Ovary (tissue), 3 donors: ENCODE data around the gene CUTA.

Experiments used
- EP300 ChIP-seq: sonication (generic); formaldehyde crosslinking; IDR thresholded peaks from one replicate; pipeline ENCODE4 v1.6.1; 2017; ENCODE audit warnings: antibody characterized with exemption
- POLR2A ChIP-seq: fragments of 450-650 bp; IDR thresholded peaks from one replicate; pipeline ENCODE4 v1.6.1; 2017; ENCODE audit warnings: antibody characterized with exemption, mild to moderate bottlenecking, moderate library complexity
- TF ChIP-seq, protein P1 (sequence below), 3 donors: fragments of 450-650 bp in 2 of 3; fragments of 200-600 bp in 1 of 3; IDR thresholded peaks; one replicate each; pipeline versions ENCODE4 v1.5.1 to v1.8.0; 2016 to 2022; ENCODE audit warnings: antibody characterized with exemption in 3 of 3, mild to moderate bottlenecking in 1 of 3
- donor health status: DM: no; HTN: no; CAD: no.

DNA sequence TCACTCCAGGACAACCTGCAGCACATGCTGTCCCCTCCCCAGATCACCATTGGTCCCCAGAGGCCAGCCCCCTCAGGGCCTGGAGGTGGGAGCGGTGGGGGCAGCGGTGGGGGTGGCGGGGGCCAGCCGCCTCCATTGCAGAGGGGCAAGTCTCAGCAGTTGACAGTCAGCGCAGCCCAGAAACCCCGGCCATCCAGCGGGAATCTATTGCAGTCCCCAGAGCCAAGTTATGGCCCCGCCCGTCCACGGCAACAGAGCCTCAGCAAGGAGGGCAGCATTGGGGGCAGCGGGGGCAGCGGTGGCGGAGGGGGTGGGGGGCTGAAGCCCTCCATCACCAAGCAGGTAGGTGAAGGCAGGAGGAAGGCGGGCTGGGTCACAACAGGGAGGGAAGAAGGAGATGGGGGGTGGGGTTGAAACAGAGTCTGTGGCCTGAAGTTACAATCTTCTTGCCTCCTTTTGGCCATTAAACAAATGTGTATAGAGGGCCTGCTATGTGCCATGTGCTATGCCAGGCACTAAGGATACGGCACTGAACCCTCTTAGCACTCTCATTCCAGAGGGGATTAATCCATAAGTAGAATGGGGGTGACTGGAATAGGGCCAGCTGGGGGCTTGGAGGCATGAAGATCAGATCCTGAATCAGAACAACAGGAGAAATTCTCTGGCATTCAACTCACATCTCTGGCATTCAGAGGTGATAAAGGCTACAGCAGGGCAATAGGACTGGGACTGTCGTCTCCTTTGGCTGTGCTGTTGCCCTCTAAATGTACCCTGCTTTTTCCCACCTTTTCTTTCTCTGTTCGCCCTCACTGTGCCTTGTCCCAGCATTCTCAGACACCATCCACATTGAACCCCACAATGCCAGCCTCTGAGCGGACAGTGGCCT is 26.0 kb upstream of the CUTA start:
- TF ChIP-seq EP300 = no peak
- TF ChIP-seq, protein P1, sequence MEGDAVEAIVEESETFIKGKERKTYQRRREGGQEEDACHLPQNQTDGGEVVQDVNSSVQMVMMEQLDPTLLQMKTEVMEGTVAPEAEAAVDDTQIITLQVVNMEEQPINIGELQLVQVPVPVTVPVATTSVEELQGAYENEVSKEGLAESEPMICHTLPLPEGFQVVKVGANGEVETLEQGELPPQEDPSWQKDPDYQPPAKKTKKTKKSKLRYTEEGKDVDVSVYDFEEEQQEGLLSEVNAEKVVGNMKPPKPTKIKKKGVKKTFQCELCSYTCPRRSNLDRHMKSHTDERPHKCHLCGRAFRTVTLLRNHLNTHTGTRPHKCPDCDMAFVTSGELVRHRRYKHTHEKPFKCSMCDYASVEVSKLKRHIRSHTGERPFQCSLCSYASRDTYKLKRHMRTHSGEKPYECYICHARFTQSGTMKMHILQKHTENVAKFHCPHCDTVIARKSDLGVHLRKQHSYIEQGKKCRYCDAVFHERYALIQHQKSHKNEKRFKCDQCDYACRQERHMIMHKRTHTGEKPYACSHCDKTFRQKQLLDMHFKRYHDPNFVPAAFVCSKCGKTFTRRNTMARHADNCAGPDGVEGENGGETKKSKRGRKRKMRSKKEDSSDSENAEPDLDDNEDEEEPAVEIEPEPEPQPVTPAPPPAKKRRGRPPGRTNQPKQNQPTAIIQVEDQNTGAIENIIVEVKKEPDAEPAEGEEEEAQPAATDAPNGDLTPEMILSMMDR (IDR thresholded peaks at IDR 0.05) = no peak
- no peak for TF ChIP-seq POLR2A
